HG02610 (cell line): ENCODE data around the gene PGAP2.
"Not testable (repeated sequence)": the region's sequence is repeated elsewhere in the genome, so short reads cannot be mapped to it uniquely, and the experiment has no call there.

Experiments used
- ATAC-seq: cut with Tn5 transposase; IDR thresholded peaks from one replicate; pipeline ENCODE4 v1.9.1; 2021; ENCODE audit warnings: mild to moderate bottlenecking, moderate library complexity; ENCODE audit not compliant: unreplicated experiment

PGAP2 gene

GRCh38 chr11:3803726-3804495, 4.4 kb upstream of the PGAP2 start:
- ATAC-seq, result no peak

DNA sequence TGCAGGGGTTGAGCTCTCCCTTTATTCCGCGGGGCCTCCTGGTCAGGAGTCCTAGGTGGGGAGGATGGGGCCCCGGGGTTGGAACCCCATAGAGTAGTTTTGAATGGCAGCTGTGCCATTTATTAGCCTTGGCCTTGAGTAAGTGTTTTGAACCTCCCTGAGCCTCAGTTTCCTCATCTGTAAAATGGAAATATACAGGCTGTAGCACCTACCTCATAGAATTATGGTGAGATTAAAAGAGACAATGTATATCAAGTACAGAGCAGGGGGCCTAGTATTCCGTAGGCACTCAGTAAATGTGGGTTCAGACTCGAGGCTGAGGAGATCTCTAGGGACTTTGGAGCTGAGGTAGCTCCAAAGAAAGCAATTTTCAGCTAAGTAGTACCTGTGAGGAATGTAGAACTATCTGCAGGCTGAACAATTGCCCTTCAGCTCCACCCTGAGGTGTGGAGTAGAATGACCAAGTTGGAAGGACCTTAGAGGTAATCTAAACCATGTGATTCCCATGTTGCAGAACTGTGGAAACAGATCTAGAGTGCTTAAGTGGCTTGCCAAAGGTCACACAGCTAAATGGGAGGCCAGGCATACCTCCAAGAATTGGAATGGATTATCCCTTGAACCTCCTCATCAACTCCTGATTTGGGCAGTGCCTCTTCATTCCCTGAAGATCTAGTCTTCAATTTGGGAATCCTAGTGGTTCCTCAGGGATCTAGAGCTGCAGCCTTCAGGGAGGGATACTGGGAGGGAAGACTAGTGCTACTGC, 682 bp downstream of the PGAP2 start:
- peak; percentile 72 for ATAC-seq

DNA sequence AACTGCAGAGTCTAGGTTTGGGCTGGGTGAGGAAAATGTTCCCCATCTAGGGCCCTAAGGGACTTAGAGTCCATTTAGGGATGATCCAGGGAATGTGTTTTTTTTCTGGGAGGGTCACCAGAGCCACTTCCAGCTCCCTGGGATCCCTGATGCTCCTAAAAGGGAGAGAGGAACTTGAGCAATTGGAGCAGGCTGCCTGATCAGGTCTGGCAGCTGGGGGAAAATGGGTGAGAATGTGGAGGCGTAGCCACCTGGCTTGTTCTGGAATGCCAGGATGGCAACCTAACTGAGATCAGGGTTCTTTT, 1.2 kb downstream of the PGAP2 start:
- ATAC-seq, result no peak

- no peak for ATAC-seq
These were observed 2.1 kb downstream of the PGAP2 start for GRCh38 chr11:3810446-3810845.

DNA sequence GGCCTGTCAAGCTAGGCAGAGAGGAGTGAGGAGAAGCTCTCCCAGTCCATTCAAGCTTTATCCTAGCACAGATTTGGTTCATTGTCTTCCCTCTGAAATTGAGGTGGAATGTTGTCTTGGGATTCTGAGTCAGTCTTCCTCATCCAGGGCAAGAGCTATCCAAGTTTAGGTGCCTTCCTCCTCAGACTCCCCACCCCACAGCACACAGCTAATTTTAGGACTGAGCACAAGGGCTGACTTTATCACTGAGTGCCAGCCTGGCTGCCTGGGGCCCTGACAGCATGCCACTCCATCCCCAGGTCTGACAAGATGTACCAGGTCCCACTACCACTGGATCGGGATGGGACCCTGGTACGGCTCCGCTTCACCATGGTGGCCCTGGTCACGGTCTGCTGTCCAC, 2.6 kb downstream of the PGAP2 start:
- ATAC-seq, result no peak

GRCh38 chr11:3814832-3815231, 6.5 kb downstream of the PGAP2 start:
- ATAC-seq, result not testable (repeated sequence)

DNA sequence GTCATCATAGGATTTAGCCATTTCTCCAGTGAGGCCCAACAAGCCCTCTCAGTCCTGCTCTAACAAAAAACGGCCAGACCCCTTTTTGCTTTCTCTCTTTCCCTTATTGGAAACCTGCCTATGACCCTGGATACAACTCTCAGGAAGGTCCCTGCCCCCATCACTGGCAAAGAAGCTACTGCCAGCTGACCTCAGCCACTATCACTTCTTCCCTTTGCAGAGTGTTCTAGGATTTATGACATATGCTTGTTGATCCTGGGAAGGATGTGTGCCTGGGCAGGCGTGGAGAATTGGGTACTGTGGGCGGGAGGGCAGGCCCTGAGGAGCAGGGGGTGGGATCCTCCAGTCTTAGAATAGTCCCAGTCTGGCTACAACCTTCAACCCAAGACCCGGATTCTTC, 7.5 kb downstream of the PGAP2 start:
- ATAC-seq, result no peak

- ATAC-seq, result no peak
These were observed 8.3 kb downstream of the PGAP2 start for GRCh38 chr11:3816673-3817072.

DNA sequence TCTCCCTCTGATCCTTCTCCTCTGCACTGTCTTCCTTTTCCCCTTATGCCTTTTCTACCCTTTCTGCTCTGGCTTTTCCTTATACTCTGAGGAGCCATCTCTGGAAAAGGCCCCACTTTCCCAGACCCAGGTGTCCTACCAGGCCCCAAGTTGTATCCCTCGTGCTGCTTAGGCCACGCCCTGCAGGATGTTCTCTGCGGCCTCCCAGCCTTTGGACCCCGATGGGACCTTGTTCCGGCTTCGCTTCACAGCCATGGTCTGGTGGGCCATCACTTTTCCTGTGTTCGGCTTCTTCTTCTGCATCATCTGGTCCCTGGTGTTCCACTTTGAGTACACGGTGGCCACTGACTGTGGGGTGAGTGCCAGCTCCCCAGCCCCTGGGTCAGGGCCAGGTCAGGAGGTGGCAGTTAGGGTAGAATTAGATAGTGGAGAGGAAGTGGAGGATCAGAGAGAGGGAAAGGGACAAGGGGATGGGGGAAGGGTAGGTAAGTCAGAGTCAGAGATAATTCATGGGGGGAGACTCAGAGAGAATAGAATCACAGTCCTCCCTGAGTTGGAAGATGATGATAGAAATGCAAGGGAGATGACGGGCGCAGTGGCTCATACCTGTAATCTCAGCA, 8.9 kb downstream of the PGAP2 start:
- no peak for ATAC-seq

GRCh38 chr11:3820971-3821370, 12.6 kb downstream of the PGAP2 start:
- no peak for ATAC-seq

DNA sequence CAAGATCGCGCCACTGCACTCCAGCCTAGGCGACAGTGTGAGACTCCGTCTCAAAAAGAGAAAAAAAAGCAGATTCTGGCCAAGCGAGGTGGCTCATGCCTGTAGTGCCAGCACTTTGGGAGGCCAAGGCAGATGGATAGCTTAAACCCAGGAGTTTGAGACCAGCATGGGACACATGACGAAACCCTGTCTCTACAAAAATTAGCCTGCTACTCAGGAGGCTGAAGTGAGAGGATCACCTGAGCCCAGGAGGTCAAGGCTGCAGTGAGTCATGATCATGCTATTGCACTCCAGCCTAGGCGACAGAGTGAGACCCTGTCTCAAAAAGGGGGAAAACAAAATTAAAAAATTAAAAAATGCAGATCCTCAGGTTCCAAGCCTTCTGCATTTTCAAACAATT, 14.0 kb downstream of the PGAP2 start:
- no peak for ATAC-seq

DNA sequence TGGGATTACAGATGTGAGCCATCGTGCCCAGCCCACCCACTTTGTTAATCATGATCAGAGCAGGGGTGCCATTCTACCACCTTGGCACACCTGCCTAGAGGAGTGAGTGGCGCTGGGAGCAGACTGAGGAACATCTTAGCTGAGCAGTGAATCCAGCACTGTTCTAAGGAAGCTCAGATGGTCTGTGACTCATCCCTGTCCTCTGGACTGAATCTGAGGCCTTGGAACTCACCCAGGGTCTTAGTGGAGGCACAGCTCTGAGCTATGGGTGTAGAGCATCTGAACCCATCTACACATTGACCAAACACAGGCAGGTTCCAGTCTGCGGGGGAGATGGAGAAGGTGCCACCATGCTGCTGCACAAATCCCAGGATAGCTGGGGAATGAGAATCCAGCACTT, 14.9 kb downstream of the PGAP2 start:
- ATAC-seq, result no peak

- no peak for ATAC-seq
These were observed 15.6 kb downstream of the PGAP2 start for GRCh38 chr11:3823762-3824506.

DNA sequence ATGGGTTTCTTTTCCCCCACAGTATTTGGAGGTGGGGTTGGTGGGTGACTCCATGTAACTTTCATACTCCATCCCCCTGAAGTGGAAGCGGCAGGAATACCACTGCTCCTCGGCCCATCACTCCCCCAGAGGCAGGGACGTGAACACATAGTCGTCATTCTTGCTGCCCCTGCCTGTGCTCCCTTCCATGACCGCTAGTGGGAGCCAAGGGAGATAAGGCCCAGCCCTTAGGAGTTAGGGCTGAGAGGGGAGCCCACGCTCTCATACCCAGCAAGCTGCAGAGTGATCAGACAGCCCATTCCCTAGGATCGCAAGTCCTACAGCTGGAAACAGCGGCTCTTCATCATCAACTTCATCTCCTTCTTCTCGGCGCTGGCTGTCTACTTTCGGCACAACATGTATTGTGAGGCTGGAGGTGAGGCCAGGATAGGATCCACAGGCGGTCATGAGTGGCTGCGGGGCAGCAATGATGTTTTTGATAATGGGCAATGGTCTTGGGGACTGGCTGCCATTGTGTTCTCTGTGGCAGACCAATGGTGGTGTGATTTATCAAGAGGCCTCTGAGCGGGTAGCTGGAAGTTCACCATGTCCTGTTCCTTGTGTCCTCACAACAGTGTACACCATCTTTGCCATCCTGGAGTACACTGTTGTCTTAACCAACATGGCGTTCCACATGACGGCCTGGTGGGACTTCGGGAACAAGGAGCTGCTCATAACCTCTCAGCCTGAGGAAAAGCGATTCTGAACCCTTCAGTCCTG, 16.5 kb downstream of the PGAP2 start:
- peak; percentile 79 for ATAC-seq

GRCh38 chr11:3825473-3826154, 17.3 kb downstream of the PGAP2 start:
- no peak for ATAC-seq

DNA sequence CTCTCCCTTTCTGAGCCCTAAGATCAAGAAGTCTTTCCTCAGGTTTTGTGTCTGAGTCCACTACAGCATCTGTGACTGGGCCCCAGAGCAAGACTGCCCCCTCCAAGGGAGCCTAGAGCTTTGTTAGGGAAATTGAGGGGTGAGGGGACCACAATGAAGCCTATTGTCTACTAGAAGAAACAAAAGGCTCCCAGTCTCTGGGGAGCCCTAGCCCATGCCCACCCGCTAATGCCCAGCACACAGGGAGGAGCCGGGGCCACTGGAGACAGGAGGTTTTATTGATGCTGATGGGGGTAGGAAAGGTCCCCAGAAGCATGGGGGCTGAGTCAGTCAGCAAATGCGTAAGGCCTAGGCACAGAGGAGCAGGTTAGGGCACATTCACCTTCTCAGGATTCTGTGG, 18.4 kb downstream of the PGAP2 start:
- ATAC-seq, result no peak

- no peak for ATAC-seq
These were observed 19.2 kb downstream of the PGAP2 start for GRCh38 chr11:3827434-3828186.

DNA sequence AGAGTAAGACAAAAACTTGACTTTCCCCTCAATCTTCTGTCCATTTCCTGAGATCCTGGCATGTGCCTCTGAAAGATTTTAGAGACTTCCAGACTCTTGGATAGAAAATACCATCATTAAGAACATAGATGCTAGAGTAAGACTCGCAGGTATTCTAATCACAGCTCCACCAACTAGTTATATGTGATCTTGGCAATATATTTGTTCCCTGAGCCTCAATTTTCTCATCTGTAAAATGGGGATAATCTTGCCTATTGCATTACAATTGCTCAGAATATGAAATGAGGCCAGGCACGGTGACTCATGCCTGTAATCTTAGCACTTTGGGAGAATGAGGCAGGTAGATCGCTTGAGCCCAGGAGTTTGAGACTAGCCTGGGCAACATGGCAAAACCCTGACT, 21.7 kb downstream of the PGAP2 start:
- ATAC-seq, result no peak

- ATAC-seq, result no peak
These were observed 22.4 kb downstream of the PGAP2 start for GRCh38 chr11:3830730-3831129.
